C4-2B (cell line): ENCODE data around the gene TOMM70.

Experiments used
- H3K27ac ChIP-seq: fragments of 450-650 bp; 2 replicates; pipeline ENCODE4 v1.5.1; 2017
- ZFX ChIP-seq: fragments of 450-650 bp; IDR thresholded peaks from 2 replicates; pipeline ENCODE4 v1.6.1; 2017
- TF ChIP-seq, protein P1 (sequence below): fragments of 450-650 bp; conservative IDR thresholded peaks from 2 replicates; pipeline ENCODE4 v1.5.1; 2017; ENCODE audit warnings: mild to moderate bottlenecking

Gene TOMM70

GRCh38 chr3:100436951-100437350, 36.1 kb upstream of the TOMM70 start:
- TF ChIP-seq, protein P1, sequence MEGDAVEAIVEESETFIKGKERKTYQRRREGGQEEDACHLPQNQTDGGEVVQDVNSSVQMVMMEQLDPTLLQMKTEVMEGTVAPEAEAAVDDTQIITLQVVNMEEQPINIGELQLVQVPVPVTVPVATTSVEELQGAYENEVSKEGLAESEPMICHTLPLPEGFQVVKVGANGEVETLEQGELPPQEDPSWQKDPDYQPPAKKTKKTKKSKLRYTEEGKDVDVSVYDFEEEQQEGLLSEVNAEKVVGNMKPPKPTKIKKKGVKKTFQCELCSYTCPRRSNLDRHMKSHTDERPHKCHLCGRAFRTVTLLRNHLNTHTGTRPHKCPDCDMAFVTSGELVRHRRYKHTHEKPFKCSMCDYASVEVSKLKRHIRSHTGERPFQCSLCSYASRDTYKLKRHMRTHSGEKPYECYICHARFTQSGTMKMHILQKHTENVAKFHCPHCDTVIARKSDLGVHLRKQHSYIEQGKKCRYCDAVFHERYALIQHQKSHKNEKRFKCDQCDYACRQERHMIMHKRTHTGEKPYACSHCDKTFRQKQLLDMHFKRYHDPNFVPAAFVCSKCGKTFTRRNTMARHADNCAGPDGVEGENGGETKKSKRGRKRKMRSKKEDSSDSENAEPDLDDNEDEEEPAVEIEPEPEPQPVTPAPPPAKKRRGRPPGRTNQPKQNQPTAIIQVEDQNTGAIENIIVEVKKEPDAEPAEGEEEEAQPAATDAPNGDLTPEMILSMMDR, result no peak
- TF ChIP-seq ZFX, result no peak
- no peak overlapping the region for H3K27ac ChIP-seq

DNA sequence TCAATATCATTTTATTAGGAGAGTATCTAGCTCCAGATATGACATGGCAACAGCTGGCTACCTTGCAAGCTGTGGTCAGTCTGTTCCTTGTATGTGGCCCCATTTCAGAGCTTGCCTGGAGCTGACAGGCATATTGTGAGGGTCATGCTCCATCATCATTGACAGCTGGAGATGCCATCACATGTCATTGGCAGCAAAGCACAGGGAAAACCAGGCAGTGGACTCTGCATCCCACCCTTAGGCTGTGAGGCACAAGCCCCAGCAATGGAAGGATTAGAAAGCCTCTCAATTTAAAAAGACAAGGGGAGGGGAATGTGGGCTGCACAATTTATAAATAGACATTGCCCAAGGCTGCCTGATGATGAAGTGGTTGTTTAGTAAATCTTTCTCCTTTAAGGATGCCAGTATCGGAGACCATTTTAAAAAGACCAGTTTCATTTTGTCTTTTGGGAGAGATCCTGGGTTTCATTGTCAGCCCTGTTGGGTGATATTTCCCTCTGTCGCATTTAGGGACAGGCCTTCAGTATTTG, 28.4 kb upstream of the TOMM70 start:
- TF ChIP-seq, protein P1, result no peak
- TF ChIP-seq ZFX, result no peak
- no peak overlapping the region for H3K27ac ChIP-seq

- H3K27ac ChIP-seq, result no peak overlapping the region
- no peak for TF ChIP-seq ZFX
- TF ChIP-seq, protein P1, result no peak
Observed at GRCh38 chr3:100427699-100428098, 26.8 kb upstream of the TOMM70 start.

GRCh38 chr3:100426067-100426682, 25.3 kb upstream of the TOMM70 start:
- TF ChIP-seq ZFX, result no peak
- TF ChIP-seq, protein P1, result no peak
- H3K27ac ChIP-seq, result no peak overlapping the region

- H3K27ac ChIP-seq, result no peak overlapping the region
- TF ChIP-seq, protein P1, result no peak
- no peak for TF ChIP-seq ZFX
Observed at GRCh38 chr3:100425316-100425715, 24.4 kb upstream of the TOMM70 start.

DNA sequence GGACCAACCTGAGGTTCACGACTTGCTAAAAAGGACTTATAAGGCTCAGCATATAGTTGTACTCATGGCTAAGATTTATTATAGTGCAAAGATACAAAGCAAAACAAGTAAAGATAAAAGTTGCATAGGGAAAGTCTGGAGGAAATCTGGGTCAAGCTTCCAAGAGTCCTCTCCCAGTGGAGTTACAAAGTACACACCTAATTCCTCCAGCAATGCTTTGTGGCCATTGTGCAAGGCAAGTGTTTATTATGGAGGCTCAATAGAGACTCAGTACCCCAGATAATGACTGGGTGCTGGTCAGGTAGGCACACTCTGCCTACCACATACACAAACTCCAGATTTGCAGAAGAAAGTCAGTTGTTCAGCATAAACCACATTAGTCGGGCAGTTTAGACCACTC, 23.4 kb upstream of the TOMM70 start:
- TF ChIP-seq, protein P1, result no peak
- no peak for TF ChIP-seq ZFX
- H3K27ac ChIP-seq, result no peak overlapping the region

- TF ChIP-seq, protein P1, result no peak
- TF ChIP-seq ZFX, result no peak
Observed at GRCh38 chr3:100423611-100424010, 22.7 kb upstream of the TOMM70 start.

More at GRCh38 chr3:100423611-100424010, 22.7 kb upstream of the TOMM70 start:
- no peak overlapping the region for H3K27ac ChIP-seq
